RWPE1 (cell line): ENCODE measurements around the gene RAC2.

Source experiments
- CTCF ChIA-PET: fragments of 350-600 bp; sonication (Branson Sonifier 250); formaldehyde crosslinking; extraction: SDS; loops from one replicate; lab custom pipeline; 2021; lab: Yijun Ruan, JAX
- POLR2A ChIA-PET: fragments of 400-600 bp; formaldehyde crosslinking; extraction: SDS; loops from one replicate; lab custom pipeline; 2020; ENCODE audit warnings: antibody characterized with exemption; ENCODE audit not compliant: low non-redundant PET; lab: Yijun Ruan, JAX
- DNase-seq: peaks from one replicate; pipeline ENCODE4 v3.0.0; 2012; ENCODE audit warnings: low spot score
- H3K27ac ChIP-seq: fragments of 450-650 bp; 2 replicates; pipeline ENCODE4 v1.5.1; 2017
- CTCF ChIP-seq: fragments of 450-650 bp; conservative IDR thresholded peaks from 2 replicates; pipeline ENCODE4 v1.5.1; 2017; ENCODE audit warnings: low read depth, mild to moderate bottlenecking

RAC2 gene

GRCh38 chr22:37213218-37213855 is 30.7 kb downstream of the RAC2 start:
- DNase-seq = no peak
- no peak for TF ChIP-seq CTCF
- POLR2A ChIA-PET = no interaction called here

GRCh38 chr22:37212174-37212906 is 31.7 kb downstream of the RAC2 start, which contains the start of gene SSTR3:
Gene SSTR3 (minus strand): TSS chr22:37212477. CDS start chr22:37207803, 4,674 bp downstream.
- no peak for TF ChIP-seq CTCF

More at GRCh38 chr22:37213218-37213855, 30.7 kb downstream of the RAC2 start:
- H3K27ac ChIP-seq = no peak overlapping the region
- CTCF ChIA-PET = no interaction called here

GRCh38 chr22:37211866-37212173 is 32.2 kb downstream of the RAC2 start:
- CTCF ChIA-PET = no interaction called here
- POLR2A ChIA-PET = no interaction called here
- H3K27ac ChIP-seq = no peak overlapping the region
- DNase-seq = no peak
- TF ChIP-seq CTCF = no peak

More at GRCh38 chr22:37212174-37212906, 31.7 kb downstream of the RAC2 start, which contains the start of gene SSTR3:
- no peak for DNase-seq
- H3K27ac ChIP-seq = no peak within 1 kb of the TSS
- POLR2A ChIA-PET = no interaction called here
- CTCF ChIA-PET = no interaction called here

GRCh38 chr22:37211075-37211865 is 32.8 kb downstream of the RAC2 start:
- CTCF ChIA-PET = interaction anchor here (1.1 kb wide), 1 partner anchor 12 kb away, joined by 5 read pairs; no protein-coding TSS in a partner anchor
- no peak for TF ChIP-seq CTCF
- POLR2A ChIA-PET = no interaction called here

GRCh38 chr22:37210041-37210803 is 33.8 kb downstream of the RAC2 start:
- H3K27ac ChIP-seq = no peak overlapping the region
- no peak for TF ChIP-seq CTCF
- ChIA-PET POLR2A (no interaction called here), CTCF (interaction anchor here (1.1 kb wide), 1 partner anchor 11 kb away, joined by 5 read pairs; no protein-coding TSS in a partner anchor)
- no peak for DNase-seq

More at GRCh38 chr22:37211075-37211865, 32.8 kb downstream of the RAC2 start:
- H3K27ac ChIP-seq = no peak overlapping the region
- DNase-seq = no peak
